ENCODE measurements around the gene COQ3.

Gene COQ3

GRCh38 chr6:99393698-99394531 lies at the start of gene COQ3:
Gene COQ3 (minus strand): TSS chr6:99394195. CDS start chr6:99394179, 16 bp downstream.
- in situ Hi-C loops (cut with MboI; ENCODE audit: low sequenced_read_pairs, unreplicated experiment): no loop called here
- peak; percentile 91 for DNase-seq (ENCODE audit: low spot score)
- no peak for TF ChIP-seq CTCF (IDR thresholded peaks at IDR 0.05; ENCODE audit: borderline replicate concordance, control extremely low read depth, extremely low read depth, insufficient read depth, missing control alignments)

GRCh38 chr6:99434702-99435530 lies 40.9 kb upstream of the COQ3 start:
- peak; percentile 28 for TF ChIP-seq CTCF (IDR thresholded peaks at IDR 0.05; ENCODE audit: borderline replicate concordance, control extremely low read depth, extremely low read depth, insufficient read depth, missing control alignments)
- peak; percentile 20 for DNase-seq (ENCODE audit: low spot score)
- in situ Hi-C loops (cut with MboI; ENCODE audit: low sequenced_read_pairs, unreplicated experiment): no loop called here

GRCh38 chr6:99432877-99433276 lies 38.9 kb upstream of the COQ3 start:
- in situ Hi-C loops (cut with MboI; ENCODE audit: low sequenced_read_pairs, unreplicated experiment): no loop called here
- no peak for TF ChIP-seq CTCF (IDR thresholded peaks at IDR 0.05; ENCODE audit: borderline replicate concordance, control extremely low read depth, extremely low read depth, insufficient read depth, missing control alignments)
- DNase-seq (ENCODE audit: low spot score): no peak

GRCh38 chr6:99431901-99432300 lies 37.9 kb upstream of the COQ3 start:
- no peak for DNase-seq (ENCODE audit: low spot score)
- no peak for TF ChIP-seq CTCF (IDR thresholded peaks at IDR 0.05; ENCODE audit: borderline replicate concordance, control extremely low read depth, extremely low read depth, insufficient read depth, missing control alignments)
- in situ Hi-C loops (cut with MboI; ENCODE audit: low sequenced_read_pairs, unreplicated experiment): no loop called here

GRCh38 chr6:99427988-99428387 lies 34.0 kb upstream of the COQ3 start:
- in situ Hi-C loops (cut with MboI; ENCODE audit: low sequenced_read_pairs, unreplicated experiment): no loop called here
- DNase-seq (ENCODE audit: low spot score): no peak
- TF ChIP-seq CTCF (IDR thresholded peaks at IDR 0.05; ENCODE audit: borderline replicate concordance, control extremely low read depth, extremely low read depth, insufficient read depth, missing control alignments): no peak

- DNase-seq (ENCODE audit: low spot score): no peak
- in situ Hi-C loops (cut with MboI; ENCODE audit: low sequenced_read_pairs, unreplicated experiment): no loop called here
- TF ChIP-seq CTCF (IDR thresholded peaks at IDR 0.05; ENCODE audit: borderline replicate concordance, control extremely low read depth, extremely low read depth, insufficient read depth, missing control alignments): no peak
Measured at GRCh38 chr6:99426451-99426757, 32.4 kb upstream of the COQ3 start.
